ENCODE results near the gene RNF7. TPM values are rescaled to one million over a fixed set of nuclear protein-coding genes. Genes with fewer than 3 reads are reported as not detected.

The RNF7 gene
- total and polyA plus RNA-seq, 2 of the 13 experiments (the other 11 are each of a cell fraction or from before 2014, with no cell fraction given) = 66.4 to 94.7 TPM

- Histone ChIP-seq H4K20me1 (ENCODE audit: insufficient read depth, low read length) (no peaks in the 10 kb centered on the region), H3K79me2 (ENCODE audit: insufficient read depth, low read length) (peaks cover 21% of the 10 kb centered on the region), H3K9ac (ENCODE audit: insufficient read depth, low read depth, low read length) (no peak overlapping the region), H3K27me3 (ENCODE audit: control insufficient read depth in 1 of 2, insufficient read depth in 2 of 2, low read length in 2 of 2) (no peaks in the 10 kb centered on the region; a peak in 1 of 5 replicates), H3K9me3 (ENCODE audit: low read length) (no peaks in the 10 kb centered on the region), H3K36me3 (replicated peaks in 1 of 2; ENCODE audit: control insufficient read depth in 1 of 2, insufficient read depth in 2 of 2, low read length in 2 of 2) (no peaks in the 10 kb centered on the region), H3K4me1 (ENCODE audit: insufficient read depth, low read length) (peaks cover 48% of the 10 kb centered on the region), H2AFZ (ENCODE audit: low read length) (no peak overlapping the region), H3K4me2 (ENCODE audit: low read depth, low read length) (peak overlapping the region; percentile 36; the same call in 1 of the 2 replicates), H3K27ac (ENCODE audit: extremely low read length, insufficient read depth, low read length) (no peak overlapping the region), H3K4me3 (replicated peaks in 1 of 3; ENCODE audit: insufficient read depth in 1 of 3, low read depth in 2 of 3, low read length in 3 of 3) (no peak overlapping the region)
- TF ChIP-seq HMGXB3 (CRISPR knock-in tag; IDR thresholded peaks at IDR 0.05; ENCODE audit: borderline replicate concordance) = no peak
- no peak for TF ChIP-seq ZNF547 (CRISPR knock-in tag; IDR thresholded peaks at IDR 0.05)
- TF ChIP-seq NBN (conservative IDR thresholded peaks at IDR 0.05) = no peak
- TF ChIP-seq NFYB (CRISPR knock-in tag; IDR thresholded peaks at IDR 0.05) = no peak
- no peak for TF ChIP-seq ZNF383 (CRISPR knock-in tag; IDR thresholded peaks at IDR 0.05; ENCODE audit: borderline replicate concordance)
- POLR2A ChIA-PET = no interaction called here
- no peak for FAIRE-seq
- intact Hi-C loops (cut with micrococcal nuclease; ENCODE audit: unreplicated experiment) (loop anchor here (5.0 kb wide), 1 partner anchor 88 kb away; no protein-coding TSS in a partner anchor), in situ Hi-C loops (cut with HindIII; ENCODE audit: extremely low pct_ligation_motif_present, low pct_unique_long_range_greater_than_20kb) (loop anchor here (10.0 kb wide), 1 partner anchor 140 kb away; the partner anchor contains the start of gene ATP1B3)
- BruUV-seq (replicated peaks) = no TSS peak
- DNase-seq (ENCODE audit: low spot score) = no peak
- no peak for ATAC-seq
- CTCF ChIA-PET (ENCODE audit: low intra/inter-chr PET ratio, low total read pairs) = no interaction called here
These were observed 2.9 kb upstream of the RNF7 start for GRCh38 chr3:141735176-141735575.
